HepG2 (cell line): Measurements from ENCODE around the gene GFY.

Experiments
- CBX1 ChIP-seq: IDR thresholded peaks from one replicate; pipeline ENCODE4 v1.6.1; 2016; ENCODE audit warnings: antibody characterized with exemption, low read depth
- FOSL1 ChIP-seq: sonication (generic); formaldehyde crosslinking; IDR thresholded peaks from 2 replicates; pipeline ENCODE4 v1.9.0; 2021; ENCODE audit warnings: missing genetic modification reagents, borderline replicate concordance
- MYNN ChIP-seq: sonication (generic); formaldehyde crosslinking; IDR thresholded peaks from 2 replicates; pipeline ENCODE4 v1.4.0; 2020; ENCODE audit warnings: mild to moderate bottlenecking, low read depth, missing genetic modification reagents
- NFATC3 ChIP-seq: sonication (generic); formaldehyde crosslinking; IDR thresholded peaks from 2 replicates; pipeline ENCODE4 v1.5.1; 2020; ENCODE audit warnings: mild to moderate bottlenecking, missing genetic modification reagents
- NFIC ChIP-seq: IDR thresholded peaks from 2 replicates; pipeline ENCODE4 v1.6.1; 2012; ENCODE audit warnings: mild to moderate bottlenecking, low read length, inconsistent platforms
- POLR2A ChIP-seq, 2 experiments: IDR thresholded peaks; 2 replicates each; pipeline ENCODE4 v1.6.1; 2011; ENCODE audit warnings: low read depth in 2 of 2, low read length in 2 of 2, mild to moderate bottlenecking in 1 of 2, moderate library complexity in 1 of 2; ENCODE audit not compliant: insufficient read depth in 1 of 2
- TARDBP ChIP-seq: sonication (generic); formaldehyde crosslinking; IDR thresholded peaks from 2 replicates; pipeline ENCODE4 v1.8.0; 2022; ENCODE audit warnings: mild to moderate bottlenecking, missing genetic modification reagents
- TBL1XR1 ChIP-seq: fragments of 150-350 bp; IDR thresholded peaks from 2 replicates; pipeline ENCODE4 v1.6.1; 2014; ENCODE audit warnings: borderline replicate concordance, low read length; ENCODE audit not compliant: partially characterized antibody
- ZKSCAN5 ChIP-seq: sonication (generic); formaldehyde crosslinking; IDR thresholded peaks from 2 replicates; pipeline ENCODE4 v1.5.1; 2020; ENCODE audit warnings: mild to moderate bottlenecking, missing genetic modification reagents
- ZNF605 ChIP-seq: sonication (generic); formaldehyde crosslinking; IDR thresholded peaks from 2 replicates; pipeline ENCODE4 v1.8.0; 2022; ENCODE audit warnings: mild to moderate bottlenecking, missing genetic modification reagents
- TF ChIP-seq, protein P1 (sequence below): sonication (generic); formaldehyde crosslinking; conservative IDR thresholded peaks from 2 replicates; pipeline ENCODE4 v1.8.0; 2022; ENCODE audit warnings: mild to moderate bottlenecking, moderate library complexity, missing genetic modification reagents
- TF ChIP-seq, protein P2 (sequence below): IDR thresholded peaks from 2 replicates; pipeline ENCODE4 v1.6.1; 2012; ENCODE audit warnings: inconsistent platforms

DNA sequence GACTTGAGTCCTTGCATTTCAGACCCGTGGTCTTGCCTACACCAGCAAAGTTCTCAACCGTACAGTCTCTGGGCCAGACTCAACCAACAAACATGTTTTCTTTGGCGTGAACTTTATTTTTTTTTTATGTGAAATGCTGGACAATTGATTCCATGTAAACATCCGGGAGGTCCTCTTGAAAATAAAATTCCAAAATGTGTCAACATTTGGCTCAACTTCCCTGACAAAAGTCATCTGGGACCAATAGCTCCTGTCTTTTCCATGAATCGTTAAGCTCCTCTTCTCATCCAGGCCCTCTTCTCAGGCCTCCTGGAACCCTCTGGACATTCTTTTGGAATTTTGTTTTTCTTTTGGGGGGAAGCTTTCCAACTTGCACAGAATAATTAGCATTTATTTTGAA, 30.6 kb downstream of the GFY start:
- TF ChIP-seq, protein P1, sequence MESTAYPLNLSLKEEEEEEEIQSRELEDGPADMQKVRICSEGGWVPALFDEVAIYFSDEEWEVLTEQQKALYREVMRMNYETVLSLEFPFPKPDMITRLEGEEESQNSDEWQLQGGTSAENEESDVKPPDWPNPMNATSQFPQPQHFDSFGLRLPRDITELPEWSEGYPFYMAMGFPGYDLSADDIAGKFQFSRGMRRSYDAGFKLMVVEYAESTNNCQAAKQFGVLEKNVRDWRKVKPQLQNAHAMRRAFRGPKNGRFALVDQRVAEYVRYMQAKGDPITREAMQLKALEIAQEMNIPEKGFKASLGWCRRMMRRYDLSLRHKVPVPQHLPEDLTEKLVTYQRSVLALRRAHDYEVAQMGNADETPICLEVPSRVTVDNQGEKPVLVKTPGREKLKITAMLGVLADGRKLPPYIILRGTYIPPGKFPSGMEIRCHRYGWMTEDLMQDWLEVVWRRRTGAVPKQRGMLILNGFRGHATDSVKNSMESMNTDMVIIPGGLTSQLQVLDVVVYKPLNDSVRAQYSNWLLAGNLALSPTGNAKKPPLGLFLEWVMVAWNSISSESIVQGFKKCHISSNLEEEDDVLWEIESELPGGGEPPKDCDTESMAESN (CRISPR knock-in tag), result no peak
- TF ChIP-seq MYNN (CRISPR knock-in tag) (no peak), ZKSCAN5 (CRISPR knock-in tag) (no peak), ZNF605 (CRISPR knock-in tag) (no peak), NFATC3 (no peak), CBX1 (no peak), POLR2A (IDR thresholded peaks at IDR 0.05; ENCODE audit: insufficient read depth in 1 of 2, low read depth in 2 of 2, low read length in 2 of 2) (no peak), TARDBP (CRISPR knock-in tag) (no peak), TBL1XR1 (no peak), FOSL1 (CRISPR knock-in tag) (no peak), NFIC (no peak)
- TF ChIP-seq, protein P2, sequence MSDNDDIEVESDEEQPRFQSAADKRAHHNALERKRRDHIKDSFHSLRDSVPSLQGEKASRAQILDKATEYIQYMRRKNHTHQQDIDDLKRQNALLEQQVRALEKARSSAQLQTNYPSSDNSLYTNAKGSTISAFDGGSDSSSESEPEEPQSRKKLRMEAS, result no peak
